Stomach smooth muscle (tissue), 2 donors: ENCODE measurements around the gene RXRB.

ENCODE experiments used
- H3K27ac ChIP-seq: one replicate; pipeline ENCODE4 v1.7.0; 2013; ENCODE audit warnings: mild to moderate bottlenecking, low read length, inconsistent platforms
- H3K27me3 ChIP-seq, 2 donors: one replicate each; pipeline ENCODE4 v1.7.0; 2013; ENCODE audit warnings: low read length in 2 of 2; ENCODE audit not compliant: insufficient read depth in 2 of 2, control insufficient read depth in 1 of 2
- H3K36me3 ChIP-seq, 2 donors: one replicate each; pipeline ENCODE4 v1.7.0; 2013; ENCODE audit warnings: low read length in 2 of 2; ENCODE audit not compliant: control insufficient read depth in 2 of 2, insufficient read depth in 2 of 2
- H3K4me1 ChIP-seq: one replicate; pipeline ENCODE4 v1.7.0; 2013; ENCODE audit warnings: low read length; ENCODE audit not compliant: control insufficient read depth, insufficient read depth
- H3K4me3 ChIP-seq, 2 donors: one replicate each; pipeline ENCODE4 v1.7.0; 2013; ENCODE audit warnings: low read length in 2 of 2
- H3K9ac ChIP-seq, 2 donors: one replicate each; pipeline ENCODE4 v1.7.0; 2013; ENCODE audit warnings: low read length in 2 of 2, mild to moderate bottlenecking in 1 of 2
- H3K9me3 ChIP-seq, 2 donors: one replicate each; pipeline ENCODE4 v1.7.0; 2013; ENCODE audit warnings: low read length in 2 of 2; ENCODE audit not compliant: control insufficient read depth in 2 of 2
- donor health status: healthy.
- donor health status: Pancreatic carcinoma.

RXRB gene

DNA sequence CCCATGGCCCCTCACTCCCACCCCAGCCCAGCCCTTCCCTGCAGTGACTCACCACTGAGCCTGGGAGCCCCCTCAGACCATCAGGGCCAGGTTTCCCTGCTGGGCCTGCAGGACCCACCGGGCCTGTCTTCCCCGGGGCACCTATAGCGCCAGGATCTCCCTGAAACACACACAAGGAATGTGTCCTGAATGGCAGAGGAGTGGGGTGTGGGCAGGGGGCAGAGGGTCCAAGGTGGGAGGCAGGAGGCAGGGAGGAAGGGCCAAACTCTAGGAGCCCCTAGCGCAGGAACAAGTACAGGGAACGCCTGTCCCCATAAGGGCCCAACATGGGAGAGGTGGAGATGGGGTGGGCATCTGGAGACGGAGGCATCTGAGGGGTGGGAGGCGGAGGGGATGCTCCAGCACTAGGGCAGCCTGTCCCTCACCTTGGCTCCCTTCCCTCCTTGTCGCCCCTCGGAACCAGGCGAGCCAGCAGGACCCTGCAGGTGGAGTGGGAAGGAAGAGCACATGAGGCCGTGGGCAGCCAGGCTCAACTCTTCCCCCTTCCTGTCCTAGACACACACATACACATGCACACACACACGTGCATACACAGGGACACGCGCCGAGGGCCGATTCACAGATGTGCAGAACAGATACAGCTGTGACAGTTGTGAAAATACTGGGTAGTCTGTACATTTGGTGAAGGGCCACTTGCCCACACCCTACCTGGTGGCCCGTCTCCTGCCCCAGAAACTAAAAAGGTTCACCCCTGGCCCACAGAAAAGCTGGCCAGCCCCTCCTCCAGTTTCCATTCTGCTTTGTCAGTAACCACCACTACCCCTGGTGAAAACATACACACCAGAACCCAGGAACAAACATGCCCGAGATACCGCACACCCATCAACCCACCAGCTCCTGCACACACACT, 32.8 kb downstream of the RXRB start:
- Histone ChIP-seq H3K9me3 (no peaks in the 10 kb centered on the region), H3K27ac (no peak overlapping the region), H3K4me1 (no peaks in the 10 kb centered on the region), H3K4me3 (no peak overlapping the region), H3K36me3 (no peaks in the 10 kb centered on the region), H3K9ac (no peak overlapping the region), H3K27me3 (no peaks in the 10 kb centered on the region)

DNA sequence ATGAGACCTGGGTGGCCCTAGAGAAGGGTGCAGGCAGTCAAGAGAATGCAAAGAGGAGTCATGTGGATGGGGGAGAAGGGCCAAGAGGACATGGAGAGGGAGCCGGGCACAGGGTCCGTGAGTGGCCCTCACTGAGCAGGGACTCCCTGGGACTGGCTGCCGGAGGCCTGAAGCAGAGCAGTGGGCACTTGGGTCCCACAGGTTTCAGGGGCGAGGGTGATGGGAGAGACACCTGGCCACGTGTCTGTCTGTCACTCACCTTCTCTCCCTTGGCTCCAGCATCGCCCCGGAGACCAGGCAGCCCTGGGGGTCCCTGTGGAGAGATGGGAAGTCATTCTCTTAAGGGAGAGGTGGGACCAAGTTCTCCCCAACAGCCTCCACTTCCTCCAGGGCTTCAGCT, 33.7 kb downstream of the RXRB start:
- H3K4me1 ChIP-seq = peaks cover 5% of the 10 kb centered on the region
- no peak overlapping the region for H3K27ac ChIP-seq
- H3K9ac ChIP-seq = no peak overlapping the region
- H3K27me3 ChIP-seq = no peaks in the 10 kb centered on the region
- H3K36me3 ChIP-seq = no peaks in the 10 kb centered on the region
- H3K9me3 ChIP-seq = no peaks in the 10 kb centered on the region
- H3K4me3 ChIP-seq = no peak overlapping the region

DNA sequence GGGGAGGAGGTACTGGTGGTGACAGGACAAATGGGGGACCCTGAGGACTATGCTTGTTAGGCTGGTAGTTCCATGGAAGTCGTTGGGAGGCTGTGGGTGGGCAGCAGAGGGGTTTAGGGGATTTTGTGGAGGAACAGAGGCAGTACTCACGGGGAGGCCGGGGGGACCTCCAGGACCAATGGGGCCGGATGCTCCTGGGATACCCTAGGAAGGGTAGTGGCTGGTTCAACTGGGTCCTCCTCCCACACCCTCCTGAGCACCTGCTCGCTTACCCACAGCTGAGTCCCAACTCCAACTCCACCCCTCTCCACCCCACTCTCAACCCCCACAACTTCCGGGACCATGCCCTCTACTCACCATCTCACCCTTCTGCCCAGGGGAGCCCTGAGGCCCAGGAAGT, 34.1 kb downstream of the RXRB start:
- H3K4me3 ChIP-seq = no peak overlapping the region
- H3K4me1 ChIP-seq = peaks cover 9% of the 10 kb centered on the region
- no peak overlapping the region for H3K27ac ChIP-seq
- no peaks in the 10 kb centered on the region for H3K27me3 ChIP-seq
- no peaks in the 10 kb centered on the region for H3K9me3 ChIP-seq
- no peak overlapping the region for H3K9ac ChIP-seq
- H3K36me3 ChIP-seq = no peaks in the 10 kb centered on the region

DNA sequence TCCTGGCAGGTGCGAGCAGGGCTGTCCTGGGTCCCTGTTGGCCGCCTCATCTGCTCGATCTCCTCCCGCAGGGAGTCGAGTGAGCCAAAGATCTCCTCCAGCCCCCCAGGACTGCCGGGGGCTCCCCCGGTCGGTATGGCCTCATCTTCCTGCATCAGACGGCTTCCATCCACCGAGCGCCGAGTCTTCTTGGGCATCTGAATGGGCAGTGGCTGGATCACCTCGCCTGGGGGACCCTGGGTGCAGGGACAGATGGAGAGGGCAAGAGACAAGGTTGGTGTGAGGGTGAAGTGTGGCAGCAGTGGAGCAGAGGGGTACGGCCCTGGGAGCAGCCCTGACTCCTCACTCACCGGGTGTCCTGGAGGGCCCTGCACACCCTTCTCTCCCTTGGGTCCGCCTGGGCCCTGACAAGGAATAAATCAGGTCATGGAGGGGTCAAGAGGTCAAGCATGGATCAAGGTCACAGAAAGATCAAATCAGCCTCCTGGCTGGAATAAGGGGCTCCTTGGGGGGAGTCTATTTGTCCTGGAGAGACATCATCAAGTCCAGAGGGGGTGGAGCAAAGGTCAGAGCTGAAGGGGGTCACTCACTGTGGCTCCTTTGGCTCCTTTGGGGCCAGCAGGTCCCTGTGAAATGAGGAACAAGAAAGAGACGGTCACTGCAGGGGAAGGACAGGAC, 34.7 kb downstream of the RXRB start:
- Histone ChIP-seq H3K4me1 (peaks cover 13% of the 10 kb centered on the region), H3K9ac (no peak overlapping the region), H3K27me3 (no peaks in the 10 kb centered on the region), H3K36me3 (no peaks in the 10 kb centered on the region), H3K27ac (no peak overlapping the region), H3K4me3 (no peak overlapping the region), H3K9me3 (no peaks in the 10 kb centered on the region)

DNA sequence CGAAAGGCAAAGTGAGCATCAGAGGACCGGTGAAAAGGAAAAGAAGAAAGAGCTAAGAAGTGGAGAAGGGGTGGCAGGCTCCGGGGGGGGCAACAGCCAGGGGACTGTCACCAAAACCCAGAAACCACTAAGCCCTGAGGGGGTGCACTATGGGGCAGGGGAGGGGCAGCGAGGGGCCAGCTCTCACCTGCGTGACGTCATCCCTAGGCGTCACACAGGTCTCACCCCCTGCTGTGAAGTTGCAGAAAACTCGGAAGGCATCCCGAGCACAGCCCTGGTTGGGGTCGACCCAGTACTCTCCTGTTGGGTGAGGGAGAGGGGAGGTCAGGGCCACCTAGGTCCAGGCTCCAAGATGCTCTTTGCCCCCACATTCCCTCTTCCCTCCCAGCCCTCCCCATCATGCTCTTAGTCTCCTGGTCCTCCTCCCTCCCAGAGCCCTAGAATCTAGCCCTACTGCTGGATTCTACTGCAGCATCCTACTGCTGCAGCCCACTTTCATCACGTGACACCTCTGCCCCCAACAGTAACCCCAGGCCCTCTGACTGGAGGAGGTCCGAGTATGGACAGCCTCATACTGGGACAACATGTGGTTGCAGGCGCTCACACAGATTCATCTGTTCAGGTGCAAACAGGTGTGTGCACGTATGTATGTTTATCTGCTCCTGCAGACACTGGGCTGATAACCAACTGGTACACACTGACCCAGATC, 35.6 kb downstream of the RXRB start:
- H3K27ac ChIP-seq = no peak overlapping the region
- H3K4me3 ChIP-seq = no peak overlapping the region
- H3K9me3 ChIP-seq = no peaks in the 10 kb centered on the region
- no peak overlapping the region for H3K9ac ChIP-seq
- no peaks in the 10 kb centered on the region for H3K27me3 ChIP-seq
- no peaks in the 10 kb centered on the region for H3K36me3 ChIP-seq
- peaks cover 13% of the 10 kb centered on the region for H3K4me1 ChIP-seq

DNA sequence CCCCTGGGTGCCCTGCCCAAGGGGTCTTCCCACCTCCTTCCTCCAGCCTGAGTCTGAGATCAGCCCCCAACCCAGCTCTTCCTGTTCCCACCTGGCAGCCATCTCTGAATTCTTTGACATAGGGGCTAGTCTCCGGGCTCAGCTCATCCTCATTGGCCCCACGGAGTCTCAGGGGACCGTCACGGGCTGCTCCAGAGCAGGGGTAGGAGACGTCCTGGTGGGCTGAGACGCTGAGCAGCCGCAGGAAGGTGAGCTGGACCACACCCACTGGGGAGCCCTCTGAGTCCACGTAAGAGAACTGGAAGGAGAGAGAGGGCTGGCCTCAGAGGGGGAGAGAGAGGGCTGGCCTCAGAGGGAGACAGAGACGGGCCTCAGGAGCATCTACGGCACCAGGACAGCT, 36.3 kb downstream of the RXRB start:
- Histone ChIP-seq H3K9me3 (no peaks in the 10 kb centered on the region), H3K4me3 (no peak overlapping the region), H3K36me3 (no peaks in the 10 kb centered on the region), H3K9ac (no peak overlapping the region), H3K4me1 (peaks cover 13% of the 10 kb centered on the region), H3K27me3 (no peaks in the 10 kb centered on the region), H3K27ac (no peak overlapping the region)

DNA sequence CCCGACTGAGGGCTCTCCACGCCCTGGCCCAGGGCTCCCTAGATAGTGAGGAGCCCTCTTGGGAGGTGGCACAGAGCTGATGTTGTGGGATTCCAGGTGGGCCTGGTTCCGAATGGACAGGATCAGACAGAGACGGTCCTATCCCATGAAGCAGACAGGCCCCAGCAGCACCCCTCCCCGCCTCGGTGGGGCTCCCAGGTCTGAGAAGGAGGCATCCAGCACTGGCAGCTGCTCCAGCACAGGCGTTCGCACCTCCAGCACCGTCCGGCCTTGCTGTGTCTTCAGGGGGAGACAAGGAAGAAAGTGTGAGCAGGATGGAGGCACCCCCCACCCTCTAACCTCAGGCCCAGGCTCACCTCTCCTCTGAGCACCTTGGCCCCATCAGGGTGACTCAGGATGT, 36.9 kb downstream of the RXRB start:
- Histone ChIP-seq H3K4me1 (peaks cover 13% of the 10 kb centered on the region), H3K27ac (no peak overlapping the region), H3K27me3 (no peaks in the 10 kb centered on the region), H3K9ac (no peak overlapping the region), H3K9me3 (no peaks in the 10 kb centered on the region), H3K4me3 (no peak overlapping the region), H3K36me3 (no peaks in the 10 kb centered on the region)

DNA sequence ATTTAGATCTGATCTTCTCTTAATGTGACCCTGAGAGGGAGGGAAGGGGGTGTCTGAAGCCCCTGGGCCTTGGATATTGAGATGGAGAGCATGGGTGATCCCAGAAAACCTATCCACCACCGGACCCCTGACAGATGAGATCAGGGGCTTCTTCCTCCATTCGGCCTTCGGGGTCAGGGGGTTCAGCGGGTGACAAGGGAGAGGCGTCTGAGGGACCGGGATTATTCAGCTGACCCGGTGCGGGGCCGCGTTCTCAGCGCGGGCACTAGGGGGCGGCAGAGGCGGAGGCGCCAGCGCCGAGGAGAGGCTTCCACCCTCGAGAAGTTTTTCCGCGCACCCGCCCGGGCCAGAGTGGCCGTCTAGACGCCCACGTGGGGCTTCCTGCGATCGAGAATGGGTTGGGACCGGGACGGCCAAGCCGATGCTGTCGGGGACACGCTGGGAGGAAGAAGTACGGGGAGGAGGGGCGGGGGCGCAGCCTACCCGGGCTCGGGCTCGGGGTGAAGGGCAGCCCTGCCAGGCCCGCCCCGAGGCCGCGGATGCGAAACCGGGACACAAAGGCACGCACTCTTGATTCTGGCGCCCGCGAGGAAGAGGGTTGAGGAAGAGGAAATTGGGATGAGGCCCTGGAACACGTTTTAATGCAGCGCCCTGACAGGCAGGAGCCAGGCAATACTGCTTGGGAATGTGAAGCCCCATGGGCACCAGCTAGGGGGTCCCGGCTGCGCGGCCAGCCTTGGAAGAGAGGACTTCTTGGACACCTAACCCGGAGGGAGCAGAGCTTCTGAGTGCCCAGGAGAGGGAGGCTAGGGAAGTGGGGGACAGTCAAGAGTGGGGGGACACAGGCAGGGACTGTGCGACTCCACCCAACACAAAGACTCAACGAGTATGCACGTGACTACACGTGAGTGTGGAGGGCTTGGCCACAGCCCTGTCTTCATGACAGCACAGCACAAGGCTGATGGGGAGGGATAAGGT, 38.8 kb downstream of the RXRB start:
- Histone ChIP-seq H3K27ac (peak overlapping the region; percentile 62), H3K4me3 (peak overlapping the region; percentile 63 to 72), H3K9ac (peak overlapping the region; percentile 29 to 56), H3K27me3 (no peaks in the 10 kb centered on the region), H3K9me3 (no peaks in the 10 kb centered on the region), H3K4me1 (peaks cover 13% of the 10 kb centered on the region), H3K36me3 (no peaks in the 10 kb centered on the region)

DNA sequence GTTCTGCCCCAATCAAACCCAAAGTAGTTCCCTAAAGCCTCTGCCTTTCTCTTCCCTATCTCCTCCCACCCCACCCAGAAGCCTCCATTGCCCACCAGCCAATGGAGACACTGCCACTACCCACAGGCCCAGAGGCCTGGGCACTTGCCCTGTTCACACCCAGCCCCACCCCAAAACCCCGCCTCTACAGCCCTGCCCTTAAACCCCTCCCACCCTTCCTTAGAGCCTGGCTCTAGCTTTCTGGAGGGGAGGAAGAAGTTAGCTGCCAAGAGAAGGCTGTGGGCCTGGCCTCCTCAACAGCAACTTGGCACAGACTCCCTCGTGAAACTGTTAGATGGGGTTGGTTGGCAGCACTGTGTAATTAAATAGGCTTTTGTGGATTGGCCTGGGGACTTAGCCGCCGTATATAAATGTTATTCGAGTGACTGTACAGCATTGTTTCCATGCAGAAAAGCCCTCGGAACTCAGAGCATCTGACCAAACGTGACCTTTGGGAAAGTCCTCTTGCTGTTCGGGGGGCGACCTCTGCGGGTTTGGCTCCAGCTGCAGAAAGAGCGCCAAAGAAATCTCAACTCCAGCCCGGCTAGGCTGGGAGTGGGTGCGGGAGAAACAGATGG, 39.6 kb downstream of the RXRB start:
- Histone ChIP-seq H3K4me3 (peak overlapping the region in 1 of 2 donors; percentile 72), H3K9ac (no peak overlapping the region), H3K27ac (peak overlapping the region; percentile 62), H3K4me1 (peaks cover 13% of the 10 kb centered on the region), H3K9me3 (no peaks in the 10 kb centered on the region), H3K36me3 (no peaks in the 10 kb centered on the region), H3K27me3 (no peaks in the 10 kb centered on the region)

DNA sequence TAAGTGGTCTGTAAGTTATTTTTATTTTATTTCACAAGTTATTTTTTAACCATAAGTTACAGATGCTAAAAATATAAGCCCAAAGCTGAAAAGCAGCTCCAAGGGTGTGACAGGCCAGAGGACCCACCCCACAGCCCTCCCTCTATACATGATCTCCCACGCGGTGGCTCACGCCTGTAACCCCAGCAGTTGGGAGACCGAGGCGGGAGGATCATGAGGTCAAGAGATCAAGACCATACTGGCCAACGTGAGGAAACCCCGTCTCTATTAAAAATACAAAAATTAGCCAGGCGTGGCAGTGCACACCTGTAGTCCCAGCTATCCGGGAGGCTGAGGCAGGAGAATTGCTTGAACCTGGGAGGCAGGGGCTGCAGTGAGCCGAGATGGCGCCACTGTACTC, 40.4 kb downstream of the RXRB start:
- Histone ChIP-seq H3K36me3 (no peaks in the 10 kb centered on the region), H3K27ac (no peak overlapping the region), H3K4me3 (no peak overlapping the region), H3K4me1 (peaks cover 13% of the 10 kb centered on the region), H3K9me3 (no peaks in the 10 kb centered on the region), H3K27me3 (no peaks in the 10 kb centered on the region), H3K9ac (no peak overlapping the region)
